Measurements from ENCODE around the gene BRME1.
"Not testable (repeated sequence)": the region's sequence is repeated elsewhere in the genome, so short reads cannot be mapped to it uniquely, and the experiment has no call there.

The BRME1 gene

GRCh38 chr19:13864667-13865570 is 41.0 kb downstream of the BRME1 start:
- DNase-seq, result peak; percentile 59

- DNase-seq, result peak; percentile 58
These were observed 41.8 kb downstream of the BRME1 start for GRCh38 chr19:13864046-13864666.

GRCh38 chr19:13861714-13862531 is 44.0 kb downstream of the BRME1 start:
- peak; percentile 88 for DNase-seq

GRCh38 chr19:13861392-13861713 is 44.6 kb downstream of the BRME1 start:
- no peak for DNase-seq

- no peak for DNase-seq
These were observed 45.1 kb downstream of the BRME1 start for GRCh38 chr19:13860679-13861391.

GRCh38 chr19:13859361-13859880 is 46.5 kb downstream of the BRME1 start:
- DNase-seq, result peak; percentile 32

- no peak for DNase-seq
These were observed 49.4 kb downstream of the BRME1 start for GRCh38 chr19:13856497-13856896.

- DNase-seq, result not testable (repeated sequence)
These were observed 53.7 kb downstream of the BRME1 start for GRCh38 chr19:13852171-13852707.

GRCh38 chr19:13851734-13852114 is 54.2 kb downstream of the BRME1 start:
- DNase-seq, result not testable (repeated sequence)

GRCh38 chr19:13850910-13851733 is 54.8 kb downstream of the BRME1 start:
- DNase-seq, result peak; percentile 90

- DNase-seq, result peak; percentile 89
These were observed 55.7 kb downstream of the BRME1 start for GRCh38 chr19:13849991-13850909.

- DNase-seq, result peak; percentile 44
These were observed 56.9 kb downstream of the BRME1 start for GRCh38 chr19:13848798-13849676.

GRCh38 chr19:13848340-13848677 is 57.6 kb downstream of the BRME1 start:
- DNase-seq, result no peak

GRCh38 chr19:13847407-13848339 is 58.2 kb downstream of the BRME1 start:
- peak; percentile 94 for DNase-seq

- DNase-seq, result peak; percentile 98
These were observed 59.1 kb downstream of the BRME1 start for GRCh38 chr19:13846557-13847406.

- DNase-seq, result peak; percentile 48
These were observed 61.7 kb downstream of the BRME1 start for GRCh38 chr19:13844130-13844631.

All from DMS53 (cell line).